Subcutaneous adipose tissue (tissue), 4 donors: ENCODE measurements around the gene HP1BP3. TPM values are rescaled to one million over a fixed set of nuclear protein-coding genes. Genes with fewer than 3 reads are reported as not detected.

Experiments
- total RNA-seq, 4 donors: library from RNA; depleted of rRNA; stranded (reverse); fragments of >200 nt; gene quantifications; one replicate each; pipeline ENCODE4 v1.1.0, GENCODE V29; 2016
- TF ChIP-seq, protein P1 (sequence below): fragments of 450-650 bp; IDR thresholded peaks from one replicate; pipeline ENCODE4 v1.5.1; 2016; ENCODE audit warnings: low read depth, mild to moderate bottlenecking, control low read depth, antibody characterized with exemption, moderate library complexity

Gene HP1BP3
- total RNA-seq, 4 donors from 2014 or later = 192 to 273 (median 229) TPM

DNA sequence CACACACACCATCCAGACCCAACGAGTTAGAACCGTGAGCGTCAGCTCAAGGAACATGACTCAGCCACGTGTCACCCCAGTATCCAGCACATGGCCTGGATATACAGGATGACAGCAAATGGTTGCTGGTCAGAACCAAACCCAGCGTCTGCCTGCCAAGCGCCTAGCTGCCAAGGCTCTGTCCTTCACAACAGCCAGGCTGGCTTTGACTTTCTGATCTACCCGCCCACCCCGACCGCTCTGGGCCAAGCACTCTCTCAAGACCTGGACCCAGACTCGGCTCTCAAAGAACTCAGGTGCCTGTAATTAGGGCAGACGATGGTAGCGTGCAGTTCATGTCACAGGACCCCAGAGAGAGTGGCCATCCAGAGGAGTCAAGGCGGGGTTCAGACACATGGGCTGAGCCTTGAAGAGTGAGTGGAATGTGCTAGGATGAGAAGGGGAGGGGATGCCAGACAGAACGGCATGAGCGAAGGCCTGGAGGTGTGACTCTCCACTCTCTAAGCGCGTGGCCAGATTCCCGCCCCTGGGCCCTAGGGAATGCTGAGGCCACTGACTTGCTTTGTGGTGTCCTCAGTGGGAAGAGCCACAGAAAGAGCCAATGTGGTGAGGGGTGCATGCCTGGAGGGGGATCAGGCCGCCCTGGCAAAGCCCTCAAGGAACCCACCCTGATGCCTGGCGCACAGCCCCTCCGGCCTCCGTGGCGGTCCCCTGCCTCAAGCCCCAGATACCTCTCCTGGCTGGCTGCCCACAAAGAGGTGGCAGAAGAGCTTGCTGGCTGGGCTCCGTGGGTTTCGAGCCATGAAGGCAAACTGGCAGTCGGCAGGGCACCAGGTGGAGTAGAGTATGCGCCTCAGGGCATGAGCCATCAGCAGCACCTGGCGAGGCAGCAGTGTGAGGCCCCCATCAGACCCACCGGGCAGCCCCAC, 61.7 kb downstream of the HP1BP3 start:
- TF ChIP-seq, protein P1, sequence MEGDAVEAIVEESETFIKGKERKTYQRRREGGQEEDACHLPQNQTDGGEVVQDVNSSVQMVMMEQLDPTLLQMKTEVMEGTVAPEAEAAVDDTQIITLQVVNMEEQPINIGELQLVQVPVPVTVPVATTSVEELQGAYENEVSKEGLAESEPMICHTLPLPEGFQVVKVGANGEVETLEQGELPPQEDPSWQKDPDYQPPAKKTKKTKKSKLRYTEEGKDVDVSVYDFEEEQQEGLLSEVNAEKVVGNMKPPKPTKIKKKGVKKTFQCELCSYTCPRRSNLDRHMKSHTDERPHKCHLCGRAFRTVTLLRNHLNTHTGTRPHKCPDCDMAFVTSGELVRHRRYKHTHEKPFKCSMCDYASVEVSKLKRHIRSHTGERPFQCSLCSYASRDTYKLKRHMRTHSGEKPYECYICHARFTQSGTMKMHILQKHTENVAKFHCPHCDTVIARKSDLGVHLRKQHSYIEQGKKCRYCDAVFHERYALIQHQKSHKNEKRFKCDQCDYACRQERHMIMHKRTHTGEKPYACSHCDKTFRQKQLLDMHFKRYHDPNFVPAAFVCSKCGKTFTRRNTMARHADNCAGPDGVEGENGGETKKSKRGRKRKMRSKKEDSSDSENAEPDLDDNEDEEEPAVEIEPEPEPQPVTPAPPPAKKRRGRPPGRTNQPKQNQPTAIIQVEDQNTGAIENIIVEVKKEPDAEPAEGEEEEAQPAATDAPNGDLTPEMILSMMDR = no peak

DNA sequence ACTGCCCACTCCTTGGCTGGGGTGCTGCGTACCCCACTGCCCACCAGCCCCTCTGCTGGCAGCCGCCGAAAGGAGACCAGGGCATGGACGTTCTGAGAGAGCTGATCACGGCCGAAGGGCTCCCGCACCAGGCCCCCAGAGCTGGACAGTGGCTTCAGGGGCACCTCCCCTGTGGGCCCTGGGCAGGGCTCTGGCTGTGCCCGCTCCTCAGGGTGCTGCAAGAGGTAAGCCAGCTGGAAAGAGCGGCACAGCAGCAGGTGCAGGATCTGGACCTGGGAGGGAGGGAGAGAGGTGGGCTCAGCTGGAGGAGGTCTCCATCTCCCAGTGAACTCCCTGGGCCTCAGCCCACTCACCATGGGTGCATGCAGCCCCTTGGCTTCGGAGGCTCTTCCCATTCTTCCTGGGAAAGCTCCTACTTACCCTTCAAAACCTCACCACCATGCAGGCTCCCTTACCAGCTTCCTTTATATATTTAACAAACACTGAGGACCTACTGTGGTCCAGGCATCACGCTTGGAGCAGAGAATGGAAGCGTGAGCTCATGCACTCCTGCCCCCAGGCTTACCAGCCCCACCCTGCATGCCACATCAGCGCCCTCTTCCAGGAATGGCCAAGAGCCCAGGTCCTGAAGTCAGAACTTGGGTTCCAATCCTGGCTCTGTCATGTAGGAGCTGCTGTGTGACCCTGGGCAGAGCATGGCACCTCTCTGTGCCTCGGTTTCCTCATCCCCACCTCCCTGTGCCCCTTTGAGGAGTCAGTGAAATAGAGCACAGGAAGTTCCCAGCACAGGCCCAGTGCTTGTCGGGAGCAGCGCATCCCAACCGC, 62.5 kb downstream of the HP1BP3 start:
- TF ChIP-seq, protein P1 = no peak

DNA sequence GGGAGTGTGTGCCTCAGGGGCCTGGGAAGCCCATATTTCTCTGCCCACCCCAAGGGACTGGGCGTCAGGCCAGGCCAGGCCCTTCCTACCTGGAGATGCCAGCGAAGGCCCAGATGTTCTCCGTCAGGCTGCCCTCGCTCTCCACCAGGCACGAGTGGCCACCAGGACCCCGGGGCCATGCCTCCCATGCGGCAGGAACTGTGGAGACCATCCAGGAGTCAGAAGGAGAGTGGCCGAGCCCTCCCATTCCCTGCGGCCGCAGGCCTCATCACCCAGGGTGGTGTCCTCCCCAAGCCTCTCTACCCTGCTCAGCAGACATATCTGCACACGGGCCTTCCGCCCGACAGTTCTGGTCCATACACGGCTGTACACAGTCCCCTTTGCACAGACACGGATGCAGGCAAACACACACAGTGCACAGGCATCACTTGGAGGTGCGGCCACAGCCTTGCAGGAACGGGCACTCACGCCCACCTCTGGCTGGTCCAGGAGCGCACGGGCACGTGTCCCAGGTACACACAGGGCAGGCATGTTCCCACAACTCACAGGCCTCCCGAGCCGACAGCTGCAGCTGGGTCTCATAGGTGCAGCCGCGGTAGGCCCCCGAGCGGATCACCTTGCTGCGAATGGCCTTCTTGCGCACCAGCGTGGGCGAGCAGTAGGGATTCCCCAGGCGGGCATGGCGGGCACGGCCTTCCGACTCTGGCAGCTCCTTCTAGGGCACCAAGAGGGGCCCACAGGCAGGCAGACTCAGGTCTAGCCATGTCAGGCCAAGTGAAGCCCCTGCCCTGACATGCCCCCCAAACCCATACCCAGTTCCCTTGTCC, 63.4 kb downstream of the HP1BP3 start:
- TF ChIP-seq, protein P1 = no peak

DNA sequence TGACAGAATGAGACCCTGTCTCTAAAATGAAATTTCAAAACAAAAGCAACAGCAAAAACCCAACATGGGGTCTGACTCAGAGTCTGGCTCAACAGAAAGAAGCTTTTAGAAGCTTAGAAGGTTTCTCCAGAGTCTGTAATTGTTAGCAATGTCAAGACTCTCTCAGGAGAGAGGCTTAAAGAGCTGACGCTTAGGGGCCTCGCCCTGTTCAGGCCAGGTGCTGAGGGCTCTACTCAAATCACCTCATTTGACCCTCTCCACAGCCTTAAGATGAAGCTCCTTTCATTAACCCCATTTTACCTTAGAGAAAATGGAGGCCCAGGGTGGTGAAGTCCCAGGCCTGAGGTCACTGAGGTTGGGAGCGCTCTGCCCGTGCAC, 64.0 kb downstream of the HP1BP3 start:
- TF ChIP-seq, protein P1 = no peak

DNA sequence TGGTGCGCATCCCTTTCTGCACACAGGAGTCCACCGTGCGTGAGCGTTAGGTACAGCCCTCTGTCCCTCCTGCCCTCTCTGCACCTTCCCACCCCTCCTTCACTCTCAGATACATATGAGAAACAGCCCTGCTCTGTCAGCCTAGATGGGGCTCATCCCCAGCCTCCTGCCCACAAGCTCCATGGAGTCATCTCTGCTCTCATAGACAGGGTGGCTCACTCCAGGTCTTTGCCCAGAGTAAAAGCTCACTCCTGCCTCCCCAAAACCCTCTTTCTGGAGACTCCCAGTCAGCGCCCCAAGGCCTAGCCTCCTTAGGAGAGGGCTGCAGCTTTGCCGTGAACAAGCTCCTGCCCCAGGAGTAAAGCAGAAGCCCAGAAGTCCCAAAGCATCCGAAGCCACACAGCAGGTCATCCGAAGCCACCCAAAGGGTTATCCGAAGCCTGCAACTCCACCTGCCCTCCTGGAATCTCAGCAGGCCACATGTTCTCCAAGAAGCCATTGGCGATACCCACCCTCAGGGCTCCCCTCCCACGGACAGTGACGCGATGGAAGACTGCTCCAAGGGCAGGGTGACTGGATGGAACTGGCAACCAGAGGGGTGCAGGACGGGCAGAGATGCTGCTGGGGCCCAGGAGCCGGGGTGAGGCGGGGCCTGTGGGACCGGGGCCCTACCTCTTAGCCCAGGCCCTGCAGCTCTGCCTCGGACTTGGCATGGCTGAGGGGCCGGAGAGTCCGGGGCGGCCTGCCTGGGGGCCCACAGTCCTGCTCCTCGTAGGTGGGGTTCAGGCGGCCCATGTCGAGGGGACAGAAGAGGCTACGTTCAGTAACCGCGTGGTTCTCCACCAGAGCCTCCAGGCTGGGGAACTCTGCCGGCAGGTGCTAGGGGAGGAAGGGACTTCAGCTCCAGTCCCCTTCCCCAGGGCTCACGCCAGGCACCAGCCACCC, 65.7 kb downstream of the HP1BP3 start:
- TF ChIP-seq, protein P1 = no peak

DNA sequence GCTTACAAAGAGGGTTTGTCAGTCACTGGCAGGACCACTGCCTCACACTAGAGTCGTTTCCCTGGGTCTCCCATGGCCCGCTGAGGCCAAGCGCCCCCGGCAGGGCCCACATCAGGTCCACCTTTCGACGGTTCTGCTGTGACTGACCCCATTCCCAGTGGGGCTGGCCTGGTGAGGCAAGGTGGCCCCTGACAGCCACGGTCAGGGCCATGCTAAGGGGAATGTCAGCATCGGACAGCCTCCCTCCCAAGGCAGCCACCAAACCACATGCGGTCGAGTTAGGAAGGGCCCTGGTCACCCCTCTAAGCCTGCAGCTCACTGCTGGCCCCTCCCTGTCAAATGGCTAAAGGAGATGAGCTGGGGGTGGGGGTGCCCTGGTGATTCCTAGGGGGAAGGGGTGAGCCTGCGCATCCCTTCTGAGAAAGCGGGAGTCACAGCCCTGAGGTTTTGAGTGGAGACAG, 66.4 kb downstream of the HP1BP3 start:
- TF ChIP-seq, protein P1 = no peak
